NCI-H2196 (cell line): ENCODE measurements around the gene PXYLP1.
A peak's percentile ranks its signal among the peaks of the same experiment; 100 is the strongest.
"Not testable (repeated sequence)": the region's sequence is repeated elsewhere in the genome, so short reads cannot be mapped to it uniquely, and the experiment has no call there.

Experiments used
- DNase-seq: peaks from one replicate; lab custom pipeline; 2025; ENCODE audit not compliant: unreplicated experiment; lab: John Stamatoyannopoulos, UW

PXYLP1 gene

DNA sequence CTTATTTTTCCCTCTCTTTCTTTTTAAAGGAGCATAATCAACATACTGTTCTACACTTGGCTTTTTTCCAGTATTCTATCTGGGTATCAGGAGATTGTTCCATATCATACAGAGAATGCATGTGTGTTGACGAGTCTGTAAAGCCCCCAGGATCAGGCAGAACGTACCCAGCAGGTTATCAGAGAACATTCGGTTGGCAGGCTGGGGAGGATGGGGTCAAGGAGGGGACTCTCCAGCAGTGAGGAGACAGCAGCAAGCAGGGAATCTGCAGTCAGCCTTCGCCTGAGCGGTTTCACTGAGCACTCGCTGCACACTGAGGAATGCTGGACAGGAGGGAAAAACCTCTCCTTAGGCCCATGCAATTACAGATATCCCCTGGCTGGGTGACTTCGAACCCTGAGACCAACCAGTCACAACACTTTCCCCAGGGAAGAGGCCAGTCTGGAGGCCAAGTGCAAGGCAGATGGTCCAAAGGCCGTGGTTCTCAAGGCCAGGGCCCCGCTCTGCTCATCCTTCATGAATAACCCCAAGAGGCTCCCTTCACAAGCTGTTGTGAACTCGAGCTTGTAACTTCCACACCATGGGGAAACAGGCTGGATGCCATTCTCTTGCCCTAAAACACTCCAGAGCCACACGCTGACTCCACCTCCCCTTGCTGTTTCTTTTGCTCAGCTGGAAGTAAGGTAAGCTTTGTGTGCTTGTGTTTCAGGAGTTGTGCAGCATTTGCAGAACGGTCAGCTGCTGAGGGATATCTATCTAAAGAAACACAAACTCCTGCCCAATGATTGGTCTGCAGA lies 60.1 kb downstream of the PXYLP1 start:
- DNase-seq, result no peak

GRCh38 chr3:141292356-141293058 lies 60.9 kb downstream of the PXYLP1 start:
- no peak for DNase-seq

- no peak for DNase-seq
Measured at GRCh38 chr3:141294301-141294700, 62.7 kb downstream of the PXYLP1 start.

DNA sequence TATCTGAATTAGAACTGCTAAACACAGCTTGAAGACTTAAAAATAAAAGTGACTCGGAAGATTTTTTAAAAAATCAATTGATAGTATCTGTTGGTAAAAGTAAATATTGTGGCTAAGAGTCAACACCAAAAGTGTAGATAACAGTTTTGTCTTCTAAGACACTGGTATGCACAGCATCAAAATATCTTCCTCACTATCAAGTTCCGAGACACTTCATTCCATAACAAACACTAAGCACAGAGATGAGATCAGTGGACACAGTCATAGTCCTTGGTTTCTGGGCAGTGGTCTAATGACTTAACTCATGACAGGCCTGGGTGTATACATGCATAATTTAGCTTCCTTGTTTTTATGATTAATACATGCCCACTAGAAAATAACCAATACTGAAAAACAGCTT lies 63.2 kb downstream of the PXYLP1 start:
- DNase-seq, result no peak

- not testable (repeated sequence) for DNase-seq
Measured at GRCh38 chr3:141300426-141300825, 68.8 kb downstream of the PXYLP1 start.

- no peak for DNase-seq
Measured at GRCh38 chr3:141302364-141303141, 70.9 kb downstream of the PXYLP1 start.

DNA sequence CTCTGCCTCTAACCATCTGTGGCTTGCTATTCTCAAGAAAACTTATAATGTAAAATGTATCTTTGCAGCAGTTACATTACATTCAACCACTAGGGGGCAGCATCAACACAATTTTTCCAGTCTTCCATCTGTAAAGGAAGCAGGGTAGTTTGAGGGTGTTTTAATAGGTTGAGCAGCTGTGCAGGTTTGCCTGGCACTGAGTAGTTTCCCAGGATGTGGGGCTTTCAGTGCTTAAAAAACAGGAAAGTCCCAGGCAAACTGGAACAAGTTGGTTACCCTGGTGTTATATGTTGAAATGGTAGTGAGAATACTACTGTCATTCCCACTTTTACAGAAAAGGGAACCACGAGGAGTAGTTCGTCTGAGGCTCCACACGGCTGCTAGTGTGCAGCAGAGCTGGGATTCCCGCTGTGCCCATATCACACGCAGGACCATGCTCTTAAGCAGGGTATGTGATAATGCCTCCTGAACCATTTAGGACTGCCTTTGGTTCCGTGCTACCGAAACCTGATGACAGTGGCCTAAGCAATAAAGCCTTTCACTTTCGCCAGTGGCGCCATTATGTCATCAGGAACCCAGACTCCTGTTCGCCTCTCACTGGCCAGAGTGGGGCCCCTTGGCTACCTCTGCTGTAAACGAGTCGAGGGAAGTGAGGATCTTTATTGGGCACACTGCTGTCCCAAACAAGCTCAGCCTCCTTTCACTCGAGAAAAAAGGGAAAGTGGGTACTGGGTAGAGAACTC lies 72.0 kb downstream of the PXYLP1 start:
- peak; percentile 85 for DNase-seq

GRCh38 chr3:141305436-141305835 lies 73.8 kb downstream of the PXYLP1 start:
- peak; percentile 24 for DNase-seq

GRCh38 chr3:141306276-141306675 lies 74.7 kb downstream of the PXYLP1 start:
- no peak for DNase-seq

- no peak for DNase-seq
Measured at GRCh38 chr3:141306922-141307321, 75.3 kb downstream of the PXYLP1 start.

- no peak for DNase-seq
Measured at GRCh38 chr3:141307351-141308059, 75.9 kb downstream of the PXYLP1 start.

- peak; percentile 51 for DNase-seq
Measured at GRCh38 chr3:141308588-141309218, 77.1 kb downstream of the PXYLP1 start.

DNA sequence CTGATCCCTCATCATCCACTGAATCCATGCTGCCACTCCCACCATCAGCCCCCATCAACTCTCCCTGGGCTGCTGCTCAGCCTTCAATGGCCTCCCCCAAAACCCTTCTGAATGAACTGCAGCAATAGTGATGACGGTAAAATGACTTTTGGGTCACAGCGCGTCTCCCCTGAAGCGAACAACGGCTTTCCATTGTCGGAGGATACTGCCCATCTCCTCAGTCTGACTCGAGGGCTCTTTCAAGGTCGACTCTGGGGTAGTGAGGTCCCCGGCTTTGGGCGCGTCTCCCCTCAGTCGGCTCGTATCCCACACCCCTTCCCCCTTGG lies 79.5 kb downstream of the PXYLP1 start:
- no peak for DNase-seq

GRCh38 chr3:141311496-141312353 lies 80.1 kb downstream of the PXYLP1 start:
- peak; percentile 99 for DNase-seq

GRCh38 chr3:141312354-141313092 lies 80.9 kb downstream of the PXYLP1 start:
- no peak for DNase-seq

GRCh38 chr3:141313093-141313683 lies 81.6 kb downstream of the PXYLP1 start:
- no peak for DNase-seq

GRCh38 chr3:141314415-141314814 lies 82.8 kb downstream of the PXYLP1 start:
- not testable (repeated sequence) for DNase-seq

DNA sequence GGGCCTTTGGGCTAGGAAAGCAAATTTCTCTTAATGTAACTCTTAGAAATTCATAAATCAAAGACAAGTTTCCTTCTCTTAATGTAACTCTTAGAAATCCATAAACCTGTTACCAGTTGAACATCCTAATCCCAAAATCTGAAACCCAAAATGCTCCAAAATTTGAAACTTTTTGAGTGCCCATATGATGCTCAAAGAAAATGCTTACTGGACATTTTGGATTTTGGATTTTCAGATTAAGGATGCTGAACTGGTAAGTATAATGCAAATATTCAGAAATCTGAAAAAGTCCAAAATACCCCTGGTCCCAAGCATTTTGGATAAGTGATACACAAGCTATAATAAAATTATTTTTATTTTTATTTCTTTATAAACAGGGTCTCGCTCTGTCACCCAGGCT lies 85.2 kb downstream of the PXYLP1 start:
- no peak for DNase-seq
